ENCODE measurements around the gene ATP13A3.
A peak's percentile ranks its signal among the peaks of the same experiment; 100 is the strongest.

ATP13A3 gene

GRCh38 chr3:194474675-194475074 is 12.1 kb downstream of the ATP13A3 start:
- FAIRE-seq = no peak

- peak; percentile 86 for FAIRE-seq
Observed at GRCh38 chr3:194472290-194472920, 14.4 kb downstream of the ATP13A3 start.

GRCh38 chr3:194471863-194472262 is 14.9 kb downstream of the ATP13A3 start:
- no peak for FAIRE-seq

GRCh38 chr3:194470615-194471014 is 16.2 kb downstream of the ATP13A3 start:
- FAIRE-seq = no peak

- no peak for FAIRE-seq
Observed at GRCh38 chr3:194469977-194470376, 16.8 kb downstream of the ATP13A3 start.

- FAIRE-seq = no peak
Observed at GRCh38 chr3:194468086-194468485, 18.7 kb downstream of the ATP13A3 start.

GRCh38 chr3:194466761-194467356 is 19.9 kb downstream of the ATP13A3 start:
- no peak for FAIRE-seq

- FAIRE-seq = no peak
Observed at GRCh38 chr3:194465920-194466570, 20.8 kb downstream of the ATP13A3 start.

- FAIRE-seq = no peak
Observed at GRCh38 chr3:194465246-194465645, 21.6 kb downstream of the ATP13A3 start.

GRCh38 chr3:194464692-194465091 is 22.1 kb downstream of the ATP13A3 start:
- no peak for FAIRE-seq

- no peak for FAIRE-seq
Observed at GRCh38 chr3:194462936-194463335, 23.9 kb downstream of the ATP13A3 start.

GRCh38 chr3:194460566-194460965 is 26.2 kb downstream of the ATP13A3 start:
- FAIRE-seq = no peak

GRCh38 chr3:194458131-194458530 is 28.7 kb downstream of the ATP13A3 start:
- FAIRE-seq = no peak

GRCh38 chr3:194455481-194455880 is 31.3 kb downstream of the ATP13A3 start:
- FAIRE-seq = no peak

- no peak for FAIRE-seq
Observed at GRCh38 chr3:194450341-194450740, 36.5 kb downstream of the ATP13A3 start.

GRCh38 chr3:194449913-194450312 is 36.9 kb downstream of the ATP13A3 start:
- no peak for FAIRE-seq

- no peak for FAIRE-seq
Observed at GRCh38 chr3:194447657-194448056, 39.1 kb downstream of the ATP13A3 start.

- FAIRE-seq = no peak
Observed at GRCh38 chr3:194447161-194447560, 39.6 kb downstream of the ATP13A3 start.

GRCh38 chr3:194446754-194447153 is 40.0 kb downstream of the ATP13A3 start:
- no peak for FAIRE-seq

- FAIRE-seq = no peak
Observed at GRCh38 chr3:194446172-194446571, 40.6 kb downstream of the ATP13A3 start.

- no peak for FAIRE-seq
Observed at GRCh38 chr3:194443901-194444300, 42.9 kb downstream of the ATP13A3 start.

- no peak for FAIRE-seq
Observed at GRCh38 chr3:194440756-194441155, 46.0 kb downstream of the ATP13A3 start.

- no peak for FAIRE-seq
Observed at GRCh38 chr3:194439881-194440550, 46.8 kb downstream of the ATP13A3 start.

- no peak for FAIRE-seq
Observed at GRCh38 chr3:194434503-194434902, 52.3 kb downstream of the ATP13A3 start.

Data from A204.1 (cell line).